HCEC 1CT (cell line): Measurements from ENCODE around the gene SLC6A2.

Experiments
- DNase-seq: peaks from one replicate; pipeline ENCODE4 v3.0.0-alpha.2; 2017

SLC6A2 gene

DNA sequence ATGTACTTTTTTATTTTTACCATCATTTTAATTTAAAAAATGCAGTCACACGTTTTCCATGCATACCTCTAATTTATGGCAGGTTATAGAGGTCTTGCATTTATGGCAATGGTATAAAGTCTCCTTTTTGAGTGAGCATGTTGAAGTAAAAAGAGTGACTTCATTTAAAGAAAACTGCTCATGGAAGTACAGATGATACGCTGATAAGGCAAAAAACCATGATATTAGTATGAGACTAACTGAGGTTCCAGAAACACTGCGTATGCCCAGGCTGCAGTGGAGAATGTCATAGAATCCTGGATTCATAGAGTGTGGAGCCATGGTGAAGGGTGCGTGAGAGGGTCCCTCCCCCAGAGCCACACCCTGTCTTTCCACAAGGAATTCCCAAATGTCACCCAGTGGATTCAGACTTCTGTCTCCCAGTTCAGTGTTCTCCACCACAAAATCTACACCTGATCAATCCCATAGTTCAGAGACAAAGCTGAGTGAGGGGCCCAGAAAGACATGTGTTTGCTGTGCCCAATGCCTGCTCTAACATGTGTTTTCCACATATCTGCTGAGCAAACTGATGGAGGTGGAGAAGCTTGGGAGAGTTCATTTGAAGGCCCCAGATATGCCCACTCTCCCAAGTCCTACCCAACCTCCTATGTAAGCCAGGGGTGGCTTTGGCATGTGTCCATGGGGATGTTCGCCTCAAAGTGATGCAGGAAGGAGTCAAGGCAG is 69.4 kb downstream of the SLC6A2 start:
- DNase-seq, result no peak

DNA sequence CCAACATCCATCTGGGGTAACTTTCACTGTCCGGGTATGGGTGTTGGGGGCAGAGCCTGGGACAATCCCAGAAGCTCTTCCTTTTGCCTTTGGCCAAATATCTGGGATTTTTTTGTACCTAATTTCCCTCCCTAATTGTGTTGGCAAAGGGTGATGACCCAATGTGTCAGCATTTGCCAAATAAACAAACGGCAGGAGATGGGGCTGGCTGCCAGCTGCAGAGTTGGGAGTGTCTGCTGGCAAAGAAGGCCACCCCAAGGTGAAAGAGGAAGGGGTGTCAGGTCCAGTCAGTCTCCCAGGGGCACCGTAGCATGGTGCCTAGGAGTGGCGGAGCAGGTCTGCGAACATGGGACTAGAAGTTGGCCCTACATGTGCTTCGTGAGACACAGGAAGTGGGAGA is 73.0 kb downstream of the SLC6A2 start:
- DNase-seq, result no peak

DNA sequence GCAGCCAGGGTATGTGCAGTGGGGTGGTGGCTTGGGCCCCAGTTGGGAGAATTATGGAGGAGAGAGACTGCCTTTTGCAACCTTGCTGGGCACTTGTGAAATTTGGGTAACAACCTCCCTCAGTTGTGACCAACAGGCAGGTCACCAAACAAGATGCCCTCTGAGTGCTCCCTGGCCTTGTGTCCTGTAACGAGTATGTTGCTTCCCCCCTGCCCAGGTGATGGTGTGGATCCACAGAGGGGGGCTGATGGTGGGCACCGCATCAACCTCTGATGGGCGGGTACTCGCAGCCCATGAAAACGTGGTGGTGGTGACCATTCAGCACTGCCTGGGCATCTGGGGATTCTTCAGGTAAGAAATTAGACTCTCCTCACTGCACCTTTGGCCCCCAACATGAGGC is 74.3 kb downstream of the SLC6A2 start:
- no peak for DNase-seq

DNA sequence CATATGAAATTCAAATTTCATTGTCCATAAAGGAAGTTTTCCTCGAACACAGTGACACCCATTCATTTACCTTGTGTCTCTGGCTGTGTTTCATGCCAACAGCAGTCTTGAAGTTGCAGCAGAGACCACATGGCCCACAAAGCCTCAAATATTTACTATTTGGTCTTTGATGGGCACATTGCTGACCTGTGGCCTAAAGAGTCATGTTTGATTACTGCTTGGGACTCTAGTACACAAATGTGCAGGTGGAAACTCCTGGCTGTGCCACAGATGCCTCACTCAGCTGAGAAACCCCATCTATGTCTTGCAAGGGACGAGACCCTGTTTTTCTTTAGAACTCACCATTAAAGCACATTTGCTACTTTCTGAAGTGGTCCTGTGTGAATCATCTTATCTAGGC is 76.7 kb downstream of the SLC6A2 start:
- DNase-seq, result no peak

DNA sequence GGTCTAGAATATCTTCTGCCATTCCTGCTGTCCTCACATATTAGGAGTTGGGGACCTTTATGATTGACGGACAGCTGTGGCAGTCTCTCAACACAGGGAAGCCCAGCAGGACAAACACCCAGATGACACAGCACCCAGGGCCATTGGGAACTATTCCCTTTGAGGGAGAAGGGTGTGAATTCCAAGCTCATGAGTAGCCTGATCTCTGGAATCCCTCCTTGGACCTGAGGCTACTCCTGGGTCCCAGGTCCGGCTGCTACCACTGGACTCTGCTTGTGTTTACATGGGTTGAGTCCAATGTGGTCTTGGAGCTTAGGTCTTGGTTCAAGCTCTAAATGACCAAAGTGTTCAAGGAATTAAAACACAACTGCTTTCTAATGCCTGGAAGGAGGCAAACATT is 78.9 kb downstream of the SLC6A2 start:
- no peak for DNase-seq

DNA sequence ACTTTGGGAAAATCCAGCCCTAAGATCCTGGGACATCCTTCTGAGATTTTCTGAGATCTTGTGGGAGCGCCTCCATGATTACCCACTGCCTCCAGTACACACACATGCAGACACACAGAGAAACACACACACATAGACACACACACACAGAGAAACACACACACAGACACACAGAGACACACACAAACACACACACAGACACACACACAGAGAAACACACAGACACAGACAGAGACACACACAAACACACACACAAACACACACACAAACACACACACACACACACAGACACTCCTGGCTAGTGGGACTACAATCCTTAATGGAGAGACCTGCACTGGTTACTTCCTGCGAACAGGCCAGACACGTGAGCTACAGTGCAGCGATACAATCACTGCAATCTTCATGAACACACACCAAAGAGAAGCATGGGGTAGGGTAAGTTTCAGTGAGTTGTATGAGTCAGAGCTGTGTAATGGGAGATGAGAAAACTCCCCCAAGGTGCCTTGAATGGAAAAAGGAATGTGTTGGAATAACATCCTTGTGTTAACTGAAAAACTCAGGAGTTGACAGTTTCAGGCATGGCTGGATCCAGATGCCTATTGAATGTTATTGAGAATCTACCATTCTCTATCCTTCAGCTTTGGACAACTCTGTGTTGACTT is 79.5 kb downstream of the SLC6A2 start:
- no peak for DNase-seq

DNA sequence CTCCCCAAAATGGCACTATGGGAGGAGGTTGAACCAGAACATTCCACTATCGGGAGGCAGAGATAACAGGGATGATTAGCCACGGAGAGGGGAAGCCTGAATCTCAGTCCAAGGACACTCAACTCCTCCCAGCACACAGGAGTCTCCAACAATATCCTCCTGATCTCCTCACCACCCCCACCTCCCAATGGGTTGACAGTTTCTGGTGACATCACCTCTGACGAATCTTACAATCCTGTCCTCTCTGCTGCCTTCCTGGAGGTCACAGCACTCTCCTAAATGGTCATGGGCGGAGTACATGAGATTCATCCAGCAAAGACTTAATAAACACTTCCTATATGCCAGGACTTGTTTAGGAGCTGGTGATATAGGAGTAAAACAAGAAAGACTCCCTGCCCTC is 80.9 kb downstream of the SLC6A2 start:
- no peak for DNase-seq

DNA sequence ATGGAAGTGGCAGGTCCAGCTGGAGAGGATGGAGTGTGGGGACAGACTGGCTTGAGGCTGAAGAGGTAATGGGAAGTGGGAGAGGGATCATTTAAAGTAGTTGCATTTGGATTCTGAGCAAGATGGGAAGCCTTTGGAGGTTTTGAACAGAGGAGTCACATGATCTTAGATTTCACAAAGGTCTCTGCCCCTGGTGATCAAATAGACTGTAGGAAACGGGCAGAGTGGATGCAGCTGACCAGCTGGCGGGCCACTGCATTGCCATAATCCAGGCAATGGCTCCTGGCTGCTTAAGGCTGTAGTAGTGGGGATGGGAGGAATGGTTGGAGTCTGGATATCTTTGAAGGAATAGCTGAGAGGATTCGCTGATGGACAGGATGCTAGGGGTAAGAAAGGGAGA is 81.5 kb downstream of the SLC6A2 start:
- DNase-seq, result no peak

DNA sequence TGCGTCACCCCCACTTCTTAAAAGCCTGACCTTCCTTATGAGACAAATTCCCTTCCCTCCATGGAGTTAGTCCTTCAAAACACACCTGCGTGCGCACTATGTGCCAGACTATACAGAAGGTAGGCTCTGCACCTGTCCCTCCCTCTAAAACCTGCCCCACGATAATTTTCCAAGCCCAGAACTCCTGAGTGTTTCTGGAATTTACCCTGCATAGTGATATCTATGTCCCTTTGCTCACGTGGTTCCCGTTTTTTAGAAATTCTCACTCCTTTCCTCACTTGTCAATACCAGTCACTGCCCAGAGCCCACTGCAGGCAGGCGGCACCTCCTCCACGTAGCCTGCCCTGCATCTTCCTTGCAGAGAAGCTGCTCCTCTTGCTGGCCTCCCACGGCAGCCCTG is 82.2 kb downstream of the SLC6A2 start:
- DNase-seq, result no peak

DNA sequence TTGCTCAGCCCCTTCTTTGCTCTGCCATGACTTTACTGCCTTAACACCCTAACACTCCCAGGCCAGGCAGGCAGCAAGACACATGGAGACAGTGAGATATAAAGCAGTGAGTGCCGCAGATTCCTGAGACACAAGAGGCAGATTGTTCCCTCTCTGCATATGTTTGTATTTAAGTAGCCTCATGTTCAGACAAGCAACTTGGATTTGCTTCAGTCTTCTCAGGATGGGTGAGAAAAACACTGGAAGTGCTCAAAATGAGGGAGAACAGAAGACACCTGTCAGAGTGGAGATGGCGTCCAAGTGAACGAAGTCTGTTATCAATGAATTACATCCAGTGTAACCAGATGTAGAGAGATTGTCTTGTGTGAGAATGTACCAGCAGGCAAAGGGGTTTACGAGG is 90.3 kb downstream of the SLC6A2 start:
- DNase-seq, result no peak

DNA sequence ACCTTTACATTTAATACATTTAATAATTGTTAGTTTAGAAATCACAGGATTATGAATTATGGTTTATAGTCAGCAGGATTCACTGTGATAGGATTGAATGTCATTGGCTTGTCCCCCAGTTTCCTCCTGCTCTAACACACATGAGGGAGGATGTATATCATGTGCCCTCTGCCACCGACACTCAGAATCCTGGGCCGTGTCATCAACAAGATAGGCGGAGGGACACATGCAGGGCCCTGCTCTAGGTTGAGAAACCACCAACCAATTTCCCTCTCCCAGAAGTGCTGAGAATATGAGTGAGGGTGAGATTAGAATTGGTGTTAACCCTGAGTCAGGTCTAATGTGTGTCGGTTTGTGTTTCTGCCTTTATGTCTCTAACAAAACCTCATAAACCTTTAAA is 92.0 kb downstream of the SLC6A2 start:
- no peak for DNase-seq

DNA sequence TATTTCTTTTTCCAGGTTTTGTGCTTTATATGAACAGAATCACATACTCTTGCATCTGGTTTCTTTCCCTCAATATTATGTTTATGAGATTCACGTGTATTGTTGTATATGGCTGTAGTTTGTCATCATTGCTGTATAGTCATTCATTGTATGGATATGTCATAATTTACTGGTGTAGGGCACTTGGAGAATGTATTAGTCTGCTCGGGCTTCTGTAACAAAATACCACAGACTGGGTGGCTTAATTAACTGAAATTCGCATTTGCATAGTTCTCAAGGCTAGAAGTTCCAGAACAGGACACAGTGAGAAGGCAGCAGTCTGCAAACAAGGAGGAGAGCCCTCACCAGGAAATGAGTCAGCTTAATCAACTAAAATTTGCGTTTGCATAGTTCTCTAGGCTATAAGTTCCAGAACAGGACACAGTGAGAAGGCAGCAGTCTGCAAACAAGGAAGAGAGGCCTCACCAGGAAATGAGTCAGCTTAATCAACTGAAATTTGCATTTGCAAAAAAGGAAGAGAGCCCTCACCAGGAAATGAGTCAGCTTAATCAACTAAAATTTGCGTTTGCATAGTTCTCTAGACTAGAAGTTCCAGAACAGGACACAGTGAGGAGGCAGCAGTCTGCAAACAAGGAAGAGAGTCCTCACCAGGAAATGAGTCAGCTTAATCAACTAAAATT is 96.8 kb downstream of the SLC6A2 start:
- DNase-seq, result peak; percentile 35

DNA sequence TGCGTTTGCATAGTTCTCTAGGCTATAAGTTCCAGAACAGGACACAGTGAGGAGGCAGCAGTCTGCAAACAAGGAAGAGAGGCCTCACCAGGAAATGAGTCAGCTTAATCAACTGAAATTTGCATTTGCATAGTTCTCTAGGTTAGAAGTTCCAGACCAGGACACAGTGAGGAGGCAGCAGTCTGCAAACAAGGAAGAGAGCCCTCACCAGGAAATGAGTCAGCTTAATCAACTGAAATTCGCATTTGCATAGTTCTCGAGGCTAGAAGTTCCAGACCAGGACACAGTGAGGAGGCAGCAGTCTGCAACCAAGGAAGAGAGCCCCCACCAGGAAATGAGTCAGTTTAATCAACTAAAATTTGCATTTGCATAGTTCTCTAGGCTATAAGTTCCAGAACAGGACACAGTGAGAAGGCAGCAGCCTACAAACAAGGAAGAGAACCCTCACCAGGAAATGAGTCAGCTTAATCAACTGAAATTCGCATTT is 97.4 kb downstream of the SLC6A2 start:
- peak; percentile 26 for DNase-seq
